HG03175 (cell line): ENCODE data around the gene AGTR1.
"Not testable (repeated sequence)": the region's sequence is repeated elsewhere in the genome, so short reads cannot be mapped to it uniquely, and the experiment has no call there.

Source experiments
- ATAC-seq: cut with Tn5 transposase; IDR thresholded peaks from one replicate; pipeline ENCODE4 v1.9.1; 2021; ENCODE audit warnings: mild to moderate bottlenecking, moderate library complexity; ENCODE audit not compliant: unreplicated experiment

AGTR1 gene

DNA sequence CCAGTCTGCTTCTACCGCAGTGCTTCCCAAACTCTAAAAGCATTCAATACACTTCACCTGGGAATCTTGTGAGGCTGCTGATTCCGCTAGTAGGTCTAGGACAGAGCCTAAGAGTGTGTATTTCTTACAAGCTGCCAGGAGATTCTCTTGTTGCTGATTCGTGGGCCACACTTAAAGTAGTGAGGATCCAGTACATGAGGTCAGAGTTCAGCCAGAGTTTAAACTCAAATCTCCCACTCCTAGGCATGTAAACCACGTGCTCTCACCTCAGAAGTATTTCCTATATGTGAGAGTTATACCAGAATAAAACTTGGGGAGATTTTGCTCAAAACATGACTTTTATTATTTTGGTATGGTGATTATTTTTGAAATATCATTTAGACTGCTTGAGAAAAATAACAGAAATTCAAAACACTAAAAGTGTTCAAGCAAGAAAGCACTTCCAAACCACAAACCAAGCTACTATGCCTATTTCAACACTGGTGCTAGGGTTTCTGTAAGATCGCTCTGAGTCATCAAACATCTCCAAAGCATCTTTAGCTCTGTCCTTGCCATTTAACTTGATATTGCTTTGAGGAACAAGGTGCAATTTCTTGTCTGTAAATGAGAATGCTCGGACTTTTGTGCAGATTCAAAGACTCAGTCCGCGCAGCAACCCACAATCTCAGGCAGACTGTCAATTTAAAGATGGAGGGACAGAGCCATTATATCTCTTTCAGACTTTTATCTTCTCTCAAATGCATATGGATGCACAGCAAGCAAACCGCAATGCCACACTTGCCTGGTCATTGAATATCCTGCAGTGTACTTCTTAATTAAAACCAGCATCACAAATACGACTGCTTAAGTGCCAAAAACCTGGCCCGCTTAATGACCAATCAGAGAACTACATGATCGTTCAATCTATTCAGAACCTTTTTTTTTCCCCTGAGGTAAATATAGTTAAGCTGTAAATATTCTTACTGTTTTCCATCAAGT, 59.8 kb downstream of the AGTR1 start:
- no peak for ATAC-seq

DNA sequence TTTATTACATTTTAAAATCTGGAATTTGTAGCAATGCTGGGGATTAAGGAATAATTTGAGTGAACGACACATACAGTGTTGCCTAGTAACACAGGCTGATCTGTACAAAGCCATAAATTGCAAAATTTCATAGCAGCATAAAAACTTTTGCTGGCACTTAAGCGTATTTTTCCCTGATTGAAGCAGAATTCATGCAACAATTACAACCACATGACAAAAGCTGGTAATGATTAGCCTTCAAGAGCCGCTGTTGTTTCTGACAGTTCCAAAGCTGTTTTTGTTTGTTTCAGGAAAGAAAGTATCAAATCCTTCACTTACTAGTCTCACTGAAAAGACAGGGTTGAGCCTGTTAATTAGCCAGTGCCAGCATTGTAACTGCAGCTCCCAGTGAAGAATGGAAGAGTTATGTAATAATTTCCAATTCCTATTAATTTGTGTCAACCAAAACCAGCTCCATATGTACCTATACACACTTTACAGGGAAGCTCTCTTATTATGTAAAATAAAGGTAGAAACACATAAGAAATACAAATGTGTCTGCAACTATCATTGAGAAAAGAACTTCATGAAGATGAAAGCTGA, 60.7 kb downstream of the AGTR1 start:
- ATAC-seq = no peak

DNA sequence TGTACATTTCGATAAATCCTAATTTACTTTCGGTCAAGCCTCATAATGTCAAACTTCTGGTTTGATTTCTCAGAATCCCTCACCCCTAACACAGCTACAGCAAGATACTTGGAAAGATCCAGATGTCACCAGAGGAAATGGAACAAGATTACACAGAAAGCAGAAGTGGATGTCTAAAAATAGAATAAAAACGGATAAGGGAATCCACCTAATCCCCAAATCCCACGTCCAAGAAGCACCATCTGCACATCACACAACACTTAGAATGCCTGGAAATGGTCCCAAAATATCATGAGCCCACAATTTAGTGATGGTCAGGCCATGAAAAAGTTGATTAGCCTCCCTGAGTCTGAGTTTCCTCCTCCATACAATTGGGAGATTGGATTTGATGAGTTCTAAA, 61.7 kb downstream of the AGTR1 start:
- ATAC-seq = no peak

DNA sequence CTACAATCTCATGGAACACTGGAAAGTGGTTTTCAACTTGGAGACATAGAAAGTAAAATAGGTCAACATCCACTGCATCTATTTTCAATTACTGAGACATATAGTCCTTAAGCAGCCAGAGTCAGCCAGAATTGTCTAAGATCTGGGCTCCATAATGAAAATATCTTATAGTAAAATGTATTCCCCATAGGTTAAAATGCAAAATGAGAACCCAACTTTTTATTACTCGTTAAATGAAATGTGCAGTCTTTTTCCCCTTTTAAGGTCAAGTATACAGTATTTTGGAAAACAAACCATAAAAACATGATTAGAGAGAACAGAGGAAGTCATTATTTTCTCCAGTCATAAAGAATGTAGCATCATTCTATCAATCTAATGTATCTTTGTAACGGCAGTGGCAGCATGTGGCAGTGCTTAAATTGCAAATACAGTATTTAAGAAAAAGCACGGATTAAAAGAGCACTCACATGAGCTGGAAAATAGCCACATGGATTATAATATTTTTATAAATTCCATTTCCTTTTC, 65.5 kb downstream of the AGTR1 start:
- no peak for ATAC-seq

DNA sequence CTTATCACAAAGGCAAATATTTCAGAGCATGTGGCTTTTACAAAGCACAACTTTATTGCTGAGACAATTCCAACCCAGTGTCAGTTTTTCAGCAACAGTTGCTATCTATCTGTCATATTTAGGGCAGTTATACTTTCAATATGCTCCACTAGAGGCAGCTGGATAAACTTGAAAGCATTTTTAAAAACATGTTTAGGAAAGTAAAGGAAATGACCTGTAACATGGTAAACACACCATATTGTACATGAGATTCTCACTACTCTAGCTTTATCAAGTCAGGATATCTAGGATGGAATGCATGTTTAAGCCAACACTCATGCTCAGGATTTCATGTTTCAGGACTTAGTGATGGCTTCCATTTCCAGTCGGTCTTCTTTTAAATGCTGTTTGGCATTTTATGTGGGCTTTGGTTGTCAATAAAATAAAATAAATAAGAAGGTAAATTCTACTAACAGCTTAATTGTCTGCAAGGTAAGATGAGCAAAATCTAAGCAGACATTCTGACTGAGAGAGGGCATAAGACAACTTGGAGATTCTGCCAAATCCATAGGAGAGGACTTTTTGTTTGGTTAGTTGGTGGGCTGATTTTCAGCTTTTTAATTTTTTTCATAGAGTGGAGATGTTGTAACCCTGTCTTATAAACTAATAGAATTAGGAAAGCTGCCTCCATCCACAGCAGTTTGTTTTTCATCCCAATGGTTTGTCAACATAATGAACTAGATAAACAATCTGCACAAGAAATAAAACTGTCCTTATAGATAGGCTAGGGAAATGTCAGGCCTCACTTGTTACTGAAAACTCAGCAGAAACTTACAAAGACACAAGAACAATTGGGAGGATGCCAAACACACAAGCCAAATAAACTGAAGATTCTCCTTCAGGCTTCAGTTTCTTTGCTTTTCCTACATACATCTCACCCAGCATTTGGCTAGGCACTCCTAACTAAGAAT, 66.6 kb downstream of the AGTR1 start:
- no peak for ATAC-seq

DNA sequence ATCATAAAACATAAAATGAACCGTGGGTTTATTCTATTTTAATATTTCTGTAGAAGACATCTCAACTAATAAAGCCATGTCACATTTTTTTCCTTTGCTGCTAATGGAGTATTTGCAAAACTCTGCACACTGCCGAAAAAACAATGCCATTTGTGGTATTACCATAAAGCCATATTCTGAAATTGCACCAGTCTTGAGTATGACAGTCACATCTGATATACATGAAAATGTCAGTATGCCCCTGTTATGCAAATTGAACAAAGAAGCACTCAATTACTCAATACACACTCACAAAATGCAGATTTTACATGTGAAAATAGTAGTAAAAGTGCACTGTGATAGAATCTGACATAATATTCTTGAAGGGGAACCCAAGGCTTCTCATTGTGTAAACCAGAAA, 74.7 kb downstream of the AGTR1 start:
- ATAC-seq = no peak

DNA sequence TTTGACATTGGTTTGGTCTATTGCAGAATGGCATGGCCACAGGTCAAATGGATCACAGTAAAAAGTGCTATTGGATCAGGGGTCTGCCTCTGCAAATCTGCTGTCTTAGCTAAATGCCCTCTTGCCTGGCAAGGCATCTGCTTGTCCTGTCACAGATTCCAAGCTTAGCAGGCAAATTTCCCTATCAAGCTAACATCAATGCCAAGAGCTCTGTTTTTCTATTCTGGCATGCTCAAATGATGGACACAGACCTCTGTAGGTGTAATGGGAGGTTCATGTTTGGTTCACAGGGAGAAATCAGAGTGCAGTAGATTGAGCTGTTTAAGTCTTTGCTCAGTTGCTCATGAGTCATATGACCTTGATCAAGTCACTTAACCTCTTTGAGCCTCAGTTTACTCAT, 75.1 kb downstream of the AGTR1 start:
- no peak for ATAC-seq

DNA sequence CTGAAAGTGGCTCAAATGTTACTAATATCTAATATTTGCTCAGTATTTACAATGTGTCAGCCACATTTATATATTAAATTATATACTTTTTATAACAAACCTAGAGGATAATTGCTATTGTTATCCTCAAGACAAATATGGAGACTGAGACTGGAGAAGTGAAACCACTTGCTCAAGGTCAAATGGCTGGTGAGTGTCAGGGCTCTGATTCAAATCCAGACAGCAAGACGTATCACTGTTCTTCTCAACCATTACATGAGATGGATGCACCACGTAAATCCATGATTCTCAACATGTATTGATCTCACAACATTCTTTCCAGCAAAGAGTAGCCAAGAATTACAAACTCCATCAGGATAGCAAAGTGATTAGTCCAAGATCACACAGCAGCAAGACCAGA, 76.1 kb downstream of the AGTR1 start:
- ATAC-seq = no peak

DNA sequence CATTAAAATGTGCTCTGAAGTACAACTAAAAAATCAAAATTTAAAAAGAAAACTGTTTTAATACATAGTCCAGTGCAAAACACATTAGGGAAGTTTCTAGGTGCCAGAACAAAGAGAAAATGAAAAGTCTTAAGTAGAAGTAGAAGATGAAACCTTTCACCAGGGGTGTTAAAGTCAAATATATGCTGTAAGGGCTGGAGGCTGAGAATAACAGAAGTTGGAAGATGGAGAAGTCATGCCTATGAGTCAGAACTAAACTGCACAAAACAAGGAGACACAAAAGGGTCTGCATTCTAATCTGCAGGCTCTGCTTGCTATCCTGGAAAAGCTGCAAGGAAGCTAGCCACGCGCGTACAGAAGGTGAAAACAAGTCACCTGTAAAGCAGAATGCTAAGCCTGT, 81.2 kb downstream of the AGTR1 start:
- no peak for ATAC-seq

DNA sequence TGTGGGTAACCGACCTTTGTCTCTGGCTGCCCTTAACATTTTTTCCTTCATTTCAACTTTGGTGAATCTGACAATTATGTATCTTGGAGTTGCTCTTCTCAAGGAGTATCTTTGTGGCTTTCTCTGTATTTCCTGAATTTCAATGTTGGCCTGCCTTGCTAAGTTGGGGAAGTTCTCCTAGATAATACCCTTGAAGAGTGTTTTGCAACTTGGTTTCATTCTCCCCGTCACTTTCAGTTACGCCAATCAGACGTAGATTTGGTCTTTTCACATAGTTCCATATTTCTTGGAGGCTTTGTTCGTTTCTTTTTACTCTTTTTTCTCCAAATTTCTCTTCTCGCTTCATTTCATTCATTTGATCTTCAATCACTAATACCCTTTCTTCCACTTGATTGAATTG, 87.3 kb downstream of the AGTR1 start:
- not testable (repeated sequence) for ATAC-seq

DNA sequence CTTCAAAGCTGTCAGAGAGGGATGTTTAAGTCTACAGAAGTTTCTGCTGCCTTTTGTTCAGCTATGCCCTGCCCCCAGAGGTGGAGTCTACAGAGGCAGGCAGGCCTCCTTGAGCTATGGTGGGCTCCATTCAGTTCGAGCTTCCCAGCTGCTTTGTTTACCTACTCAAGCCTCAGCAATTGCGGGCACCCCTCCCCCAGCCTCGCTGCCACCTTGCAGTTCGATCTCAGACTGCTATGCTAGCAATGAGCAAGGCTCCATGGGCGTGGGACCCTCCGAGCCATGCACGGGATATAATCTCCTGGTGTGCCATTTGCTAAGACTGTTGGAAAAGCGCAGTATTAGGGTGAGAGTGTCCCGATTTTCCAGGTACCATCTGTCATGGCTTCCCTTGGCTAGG, 88.5 kb downstream of the AGTR1 start:
- not testable (repeated sequence) for ATAC-seq

DNA sequence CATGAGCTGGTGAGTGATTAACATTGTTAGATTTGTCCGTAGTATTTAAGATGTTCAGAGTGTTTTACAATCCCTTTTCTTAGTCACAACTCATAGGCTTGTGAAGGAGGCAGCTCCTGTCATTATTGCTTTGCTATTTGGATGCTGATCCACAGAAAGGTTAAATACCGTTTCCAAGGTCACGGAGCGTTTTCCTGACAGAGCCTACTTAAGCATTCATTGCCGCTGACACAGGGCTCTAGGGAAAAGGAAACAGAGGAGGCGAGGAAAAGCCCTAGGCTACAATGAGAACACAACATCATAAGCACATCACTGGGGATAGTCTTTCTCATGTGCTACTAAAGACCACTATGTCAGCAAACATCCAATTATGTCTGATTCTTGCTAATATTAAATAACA, 91.4 kb downstream of the AGTR1 start:
- no peak for ATAC-seq

DNA sequence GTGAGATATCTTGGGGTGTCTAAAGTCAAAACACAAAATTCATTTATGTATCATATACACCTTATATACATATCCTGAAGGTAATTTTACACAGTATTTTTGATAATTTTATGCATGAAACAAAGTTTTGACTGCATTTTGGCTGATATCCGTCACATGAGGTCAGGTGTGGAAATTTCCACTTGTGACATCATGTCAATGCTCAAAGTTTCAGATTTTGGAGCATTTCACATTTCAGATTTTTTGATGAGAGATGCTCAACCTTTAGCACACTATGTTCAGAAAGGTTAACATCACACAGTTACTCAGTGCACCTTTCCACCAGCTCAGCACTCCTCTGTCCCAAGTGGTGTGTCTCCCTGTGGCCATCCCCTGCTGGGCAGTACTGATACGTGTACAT, 92.2 kb downstream of the AGTR1 start:
- no peak for ATAC-seq

DNA sequence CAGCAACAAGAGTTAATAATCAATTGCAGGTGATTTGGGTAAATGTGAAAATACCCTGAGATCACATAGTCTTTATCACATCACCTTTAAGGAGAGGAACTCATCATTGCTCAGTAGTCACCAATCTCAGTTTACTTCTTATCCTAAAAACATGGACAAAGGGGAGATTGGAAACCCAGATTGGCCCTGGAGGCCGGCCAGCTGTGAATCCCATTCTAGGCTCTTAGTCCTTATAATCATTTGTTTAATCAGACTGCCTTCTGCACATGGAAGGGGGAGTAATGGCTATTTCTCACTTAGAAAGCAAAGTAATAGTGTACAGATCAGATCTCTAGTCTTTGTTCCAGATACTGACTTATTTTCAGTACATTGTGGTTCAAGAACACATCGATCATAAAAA, 92.7 kb downstream of the AGTR1 start:
- ATAC-seq = no peak

DNA sequence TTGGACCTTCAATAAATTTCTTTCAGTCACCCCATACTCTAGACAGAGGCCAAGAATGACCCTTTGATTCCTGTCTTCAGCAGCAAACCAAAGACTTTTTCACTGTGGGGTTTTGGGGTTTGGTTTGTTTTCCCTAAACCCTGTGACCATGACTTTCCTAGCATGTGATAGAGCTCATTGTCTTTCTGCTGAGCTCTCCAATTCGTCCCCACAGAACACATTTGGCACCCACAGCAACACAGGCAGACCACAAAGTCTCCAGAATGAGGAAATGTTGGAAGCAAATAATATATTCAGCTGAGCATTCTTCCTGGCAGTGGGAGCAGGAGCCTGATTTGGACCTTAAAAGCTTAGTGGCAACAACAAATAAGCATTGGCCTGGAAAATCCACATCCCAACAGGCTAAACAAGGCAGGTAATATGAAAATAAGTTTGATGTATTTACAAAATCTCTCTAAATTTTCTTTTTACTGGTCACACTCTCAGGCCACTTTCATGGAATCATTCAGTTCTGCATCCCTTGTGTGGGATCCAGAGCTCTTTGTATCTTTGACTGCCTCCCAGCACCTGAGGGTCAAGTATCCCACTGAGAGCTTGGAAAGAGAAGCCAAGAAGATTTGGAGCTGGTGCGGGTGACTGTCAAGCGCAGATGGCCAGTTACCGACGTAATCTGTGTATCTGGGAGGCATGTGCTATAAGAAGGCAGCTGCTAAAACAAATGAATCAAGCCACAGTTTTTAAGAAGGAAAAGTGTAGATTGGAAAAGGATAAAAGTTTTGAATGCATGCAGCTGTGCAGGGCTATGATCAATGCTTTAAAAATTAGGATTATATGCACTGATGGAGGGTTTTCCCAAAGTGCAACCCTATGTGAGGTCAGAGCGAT, 93.4 kb downstream of the AGTR1 start:
- no peak for ATAC-seq

DNA sequence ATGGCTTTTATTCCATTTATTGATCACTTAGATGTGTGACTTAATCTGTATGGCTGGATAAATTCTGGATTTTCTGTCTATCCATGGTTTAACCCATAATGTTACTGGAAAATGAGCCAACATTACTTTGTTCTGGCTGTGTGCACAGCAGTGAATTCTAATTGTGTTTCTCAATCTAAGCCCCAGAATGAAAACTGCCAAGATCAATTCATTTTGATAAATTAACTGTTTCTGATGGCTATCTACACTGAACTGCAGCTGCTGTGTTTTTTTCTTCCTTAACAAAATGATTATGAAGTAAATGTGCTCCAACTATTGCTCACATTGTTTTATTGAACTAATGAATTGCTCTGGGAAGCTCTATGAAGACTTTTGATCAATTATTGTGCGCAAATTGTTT, 94.2 kb downstream of the AGTR1 start:
- no peak for ATAC-seq

DNA sequence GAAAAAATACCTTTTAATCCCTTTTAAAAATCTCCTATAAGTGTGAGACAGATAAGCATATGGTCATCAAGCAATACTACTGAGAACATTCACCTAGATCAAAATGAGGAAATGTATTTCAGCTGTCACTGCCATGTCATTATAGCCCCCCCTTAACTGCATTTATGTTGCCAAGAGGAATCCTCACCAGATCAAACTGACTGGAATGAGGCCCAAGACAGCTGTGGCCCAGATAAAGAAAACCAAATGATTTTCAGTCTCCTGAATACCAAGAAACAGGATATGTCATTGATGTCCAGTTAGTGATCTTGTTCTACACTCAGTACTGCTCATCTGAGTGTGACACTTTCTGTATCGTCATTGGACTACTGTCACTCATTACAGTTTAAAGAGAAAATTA, 94.8 kb downstream of the AGTR1 start:
- no peak for ATAC-seq
